ENCODE measurements around the gene RNF175.

DNA sequence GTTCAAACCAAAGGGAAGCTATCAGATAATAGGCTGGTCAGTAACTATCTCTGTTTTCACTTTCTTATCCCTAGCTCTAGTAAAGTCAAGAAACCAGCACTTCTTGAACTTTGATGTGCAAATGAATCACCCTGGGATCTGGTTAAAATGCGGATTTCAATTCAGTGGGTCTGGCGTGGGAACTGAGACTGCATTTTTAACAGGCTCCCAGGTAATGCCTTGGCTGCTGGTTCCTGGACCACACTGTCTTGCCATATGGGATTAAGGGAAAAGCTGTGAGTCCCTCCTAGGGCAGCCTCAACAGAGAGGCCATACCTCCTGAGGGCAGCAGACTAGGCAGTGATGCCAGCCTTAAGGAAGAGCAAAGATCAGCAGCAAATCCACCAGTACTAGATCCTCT lies 1.7 kb downstream of the RNF175 start:
- TF ChIP-seq POLR2A (IDR thresholded peaks at IDR 0.05): no peak
- TF ChIP-seq POLR2AphosphoS5 (IDR thresholded peaks at IDR 0.05): no peak

Measured in sigmoid colon (tissue), 4 donors.